Mesodermal cell (in vitro differentiated cells): Measurements from ENCODE around the gene ABR.
A peak's percentile ranks its signal among the peaks of the same experiment; 100 is the strongest.

Source experiments
- H3K27ac ChIP-seq: 2 replicates; pipeline ENCODE4 v1.7.0; 2013; ENCODE audit warnings: mild to moderate bottlenecking, low read depth, low read length, moderate library complexity; ENCODE audit not compliant: severe bottlenecking
- H3K36me3 ChIP-seq: 2 replicates; pipeline ENCODE4 v1.7.1; 2013; ENCODE audit warnings: mild to moderate bottlenecking, low read length, moderate library complexity; ENCODE audit not compliant: control insufficient read depth, insufficient read depth
- H3K4me1 ChIP-seq: one replicate; pipeline ENCODE4 v1.7.1; 2013; ENCODE audit warnings: mild to moderate bottlenecking, low read length; ENCODE audit not compliant: insufficient read depth, control insufficient read depth, poor library complexity, severe bottlenecking
- H3K4me3 ChIP-seq: 2 replicates; pipeline ENCODE4 v1.7.0; 2013; ENCODE audit warnings: low read length, control low read depth, mild to moderate bottlenecking; ENCODE audit not compliant: insufficient read depth, poor library complexity, severe bottlenecking; ENCODE audit errors: extremely low read depth
- H3K9me3 ChIP-seq: 2 replicates; pipeline ENCODE4 v1.7.1; 2013; ENCODE audit warnings: mild to moderate bottlenecking, low read length, moderate library complexity; ENCODE audit not compliant: control insufficient read depth
- WGBS, 2 experiments: methylation state at CpG; one replicate each; pipeline ENCODE4 v1.1.5; 2013; ENCODE audit warnings: missing lambda C conversion rate in 2 of 2; ENCODE audit not compliant: insufficient coverage in 2 of 2; 5-methylcytosine and 5-hydroxymethylcytosine counted together

Gene ABR

DNA sequence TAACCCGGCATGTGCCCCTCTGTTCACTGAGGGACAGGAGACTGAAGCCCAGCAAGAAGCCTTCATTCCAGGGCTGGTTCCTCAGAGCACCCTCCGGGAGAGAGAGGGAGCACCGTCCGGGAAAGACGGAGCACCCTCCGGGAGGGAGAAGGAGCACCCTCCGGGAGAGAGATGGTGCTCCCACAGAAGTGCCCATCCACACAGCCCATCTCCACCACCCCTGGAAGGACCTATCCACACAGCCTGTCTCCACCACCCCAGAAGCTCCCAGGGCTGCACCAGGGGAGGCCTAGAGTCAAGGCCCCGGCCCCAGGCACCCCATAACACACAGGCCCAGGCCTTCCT lies 88.6 kb downstream of the ABR start:
- H3K9me3 ChIP-seq: no peaks in the 10 kb centered on the region
- no peak overlapping the region for H3K4me3 ChIP-seq
- WGBS, 2 experiments: 90 to 91% methylated on average over 3 to 5 of the region's 8 CpGs
- peaks cover 6% of the 10 kb centered on the region for H3K4me1 ChIP-seq
- no peak overlapping the region for H3K27ac ChIP-seq
- peaks cover 55% of the 10 kb centered on the region for H3K36me3 ChIP-seq

- Histone ChIP-seq H3K4me3 (no peak overlapping the region), H3K36me3 (peaks cover 58% of the 10 kb centered on the region), H3K9me3 (no peaks in the 10 kb centered on the region), H3K27ac (no peak overlapping the region), H3K4me1 (peaks cover 5% of the 10 kb centered on the region)
- WGBS, 2 experiments: 89 to 90% methylated on average over 17 to 19 of the region's 19 CpGs
Measured at GRCh38 chr17:1090465-1091189, 89.2 kb downstream of the ABR start.

DNA sequence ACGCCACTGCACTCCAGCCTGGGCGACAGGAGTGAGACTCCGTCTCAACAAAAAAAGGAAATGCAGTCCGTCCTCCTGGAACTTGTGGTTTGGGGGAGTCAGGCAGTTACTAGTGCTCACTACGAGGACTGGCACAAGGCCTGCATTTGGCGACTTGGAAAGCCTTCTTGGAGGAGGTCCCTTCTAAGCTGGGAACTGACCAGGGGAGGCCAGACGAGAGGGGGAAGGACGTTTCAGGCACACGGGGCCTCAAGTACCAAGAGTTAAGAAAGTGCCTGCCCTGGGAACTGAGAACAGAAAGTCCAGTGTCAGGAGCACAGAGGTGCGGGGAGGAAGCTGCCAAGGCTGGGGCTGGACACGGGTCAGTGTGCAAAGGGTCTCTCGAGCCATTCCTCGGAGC lies 89.9 kb downstream of the ABR start:
- 92 to 95% methylated on average over 13 of the region's 13 CpGs for WGBS, 2 experiments
- Histone ChIP-seq H3K4me3 (no peak overlapping the region), H3K9me3 (no peaks in the 10 kb centered on the region), H3K4me1 (peaks cover 5% of the 10 kb centered on the region), H3K27ac (no peak overlapping the region), H3K36me3 (peaks cover 53% of the 10 kb centered on the region)

DNA sequence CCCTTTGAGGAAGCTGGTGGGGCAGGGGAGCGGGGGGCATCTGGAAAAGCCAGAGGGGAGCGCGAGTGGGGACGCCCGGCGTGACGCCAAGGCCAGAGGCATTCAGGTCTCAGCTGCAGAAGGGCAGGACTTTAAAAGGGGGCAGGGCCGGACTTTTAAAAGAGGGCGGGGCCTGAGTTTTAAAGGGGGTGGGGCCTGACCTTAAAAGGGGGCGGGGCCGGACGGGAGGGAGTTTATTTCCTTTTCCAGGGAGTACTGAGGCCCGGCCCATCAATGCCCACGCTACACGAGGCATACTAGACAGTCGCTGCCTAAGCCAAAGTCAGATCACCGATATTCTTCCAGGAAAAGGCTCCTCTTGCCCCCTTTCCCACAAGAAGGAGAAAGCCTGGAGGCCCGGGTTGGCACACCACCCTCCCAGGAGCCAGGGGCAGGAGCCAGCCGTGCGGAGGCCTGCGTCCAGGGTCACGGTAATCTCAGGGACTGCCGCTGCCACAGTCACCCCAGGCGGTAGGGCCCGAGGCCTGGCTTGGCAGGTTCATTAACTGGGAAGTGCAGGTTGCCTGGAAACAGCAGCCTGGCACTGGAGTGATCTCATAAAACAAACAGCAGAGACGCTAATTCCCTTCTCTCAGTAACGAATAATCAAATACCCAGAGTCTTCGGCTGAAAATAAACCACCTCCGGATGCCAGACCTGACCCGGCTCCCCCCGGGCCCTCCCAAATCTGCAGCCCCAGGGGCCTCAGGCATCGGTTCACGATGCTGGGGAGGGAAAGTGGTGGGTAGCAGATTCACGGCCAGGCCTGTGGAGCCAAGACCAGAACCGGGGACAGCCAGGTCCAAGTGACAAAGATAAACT lies 92.2 kb downstream of the ABR start:
- WGBS, 2 experiments: 68 to 72% methylated on average over 27 to 33 of the region's 35 CpGs
- H3K27ac ChIP-seq: peak overlapping the region; percentile 69

DNA sequence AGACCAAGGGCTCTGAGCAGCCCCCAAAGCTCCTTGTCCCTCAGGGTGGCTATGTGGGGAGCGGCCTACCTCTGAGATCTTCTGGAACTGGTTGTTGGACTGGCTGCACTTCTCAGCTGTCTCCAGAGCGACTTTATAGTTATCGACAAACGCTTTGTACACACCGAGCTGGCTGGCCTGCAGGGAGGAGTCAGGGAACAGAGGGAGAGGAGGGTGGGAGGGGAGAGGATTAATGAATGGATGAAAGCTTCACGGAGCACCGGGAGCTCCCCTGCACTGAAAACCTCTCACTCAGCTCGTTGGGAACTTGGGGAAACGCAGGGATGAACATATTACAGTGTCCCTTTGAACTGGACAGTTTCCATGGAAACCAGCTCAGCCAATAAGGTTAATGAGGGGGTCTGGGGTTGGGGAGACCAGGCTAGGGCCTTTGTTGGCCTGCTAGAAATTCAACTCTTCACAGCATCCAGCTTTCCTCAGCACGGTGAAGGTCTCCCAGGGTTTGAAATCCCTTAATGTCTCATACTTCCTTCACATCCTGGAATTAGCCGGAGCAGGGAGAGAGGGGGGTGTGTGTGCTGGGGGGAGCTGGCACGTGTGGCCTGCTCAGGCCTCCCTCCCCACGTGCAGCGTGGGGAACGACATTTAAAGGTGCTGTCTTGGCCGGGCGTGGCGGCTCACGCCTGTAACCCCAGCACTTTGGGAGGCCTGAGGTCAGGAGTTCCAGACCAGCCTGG lies 96.2 kb downstream of the ABR start:
- peaks cover 17% of the 10 kb centered on the region for H3K4me1 ChIP-seq
- H3K27ac ChIP-seq: peak overlapping the region; percentile 3
- 82 to 85% methylated on average over 13 to 14 of the region's 19 CpGs for WGBS, 2 experiments
- no peak overlapping the region for H3K4me3 ChIP-seq
- H3K36me3 ChIP-seq: peaks cover 22% of the 10 kb centered on the region
- no peaks in the 10 kb centered on the region for H3K9me3 ChIP-seq

More for the DNA sequence above, 92.2 kb downstream of the ABR start:
- H3K4me1 ChIP-seq: peaks cover 8% of the 10 kb centered on the region
- H3K4me3 ChIP-seq: no peak overlapping the region
- H3K9me3 ChIP-seq: no peaks in the 10 kb centered on the region
- H3K36me3 ChIP-seq: peaks cover 38% of the 10 kb centered on the region

DNA sequence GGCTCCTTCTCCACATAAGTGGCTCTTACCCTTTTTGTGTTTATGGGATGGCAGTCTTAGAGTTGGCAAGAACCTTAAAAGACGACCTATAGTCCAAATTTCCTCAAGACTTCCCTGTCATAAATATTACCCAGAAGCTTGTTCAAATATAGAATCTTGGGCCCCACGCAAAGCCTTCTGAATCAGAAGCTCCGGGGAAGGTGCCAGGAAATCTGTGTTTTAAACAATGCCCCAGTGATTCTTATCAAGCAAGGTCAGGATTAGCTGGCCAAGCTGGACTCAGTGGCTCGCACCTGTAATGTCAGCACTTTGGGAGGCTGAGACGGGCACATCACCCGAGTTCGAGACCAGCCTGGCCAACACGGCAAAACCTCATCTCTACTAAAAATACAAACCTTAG lies 97.2 kb downstream of the ABR start:
- no peaks in the 10 kb centered on the region for H3K9me3 ChIP-seq
- H3K27ac ChIP-seq: no peak overlapping the region
- peaks cover 20% of the 10 kb centered on the region for H3K36me3 ChIP-seq
- H3K4me1 ChIP-seq: peaks cover 12% of the 10 kb centered on the region
- WGBS, 2 experiments: 77 to 100% methylated on average over 4 to 5 of the region's 8 CpGs
- H3K4me3 ChIP-seq: no peak overlapping the region

GRCh38 chr17:1078831-1079561 lies 100.8 kb downstream of the ABR start:
- 66 to 73% methylated on average over 28 to 37 of the region's 43 CpGs for WGBS, 2 experiments
- Histone ChIP-seq H3K4me3 (no peak overlapping the region), H3K27ac (no peak overlapping the region), H3K4me1 (peaks cover 12% of the 10 kb centered on the region), H3K36me3 (peaks cover 18% of the 10 kb centered on the region), H3K9me3 (no peaks in the 10 kb centered on the region)

DNA sequence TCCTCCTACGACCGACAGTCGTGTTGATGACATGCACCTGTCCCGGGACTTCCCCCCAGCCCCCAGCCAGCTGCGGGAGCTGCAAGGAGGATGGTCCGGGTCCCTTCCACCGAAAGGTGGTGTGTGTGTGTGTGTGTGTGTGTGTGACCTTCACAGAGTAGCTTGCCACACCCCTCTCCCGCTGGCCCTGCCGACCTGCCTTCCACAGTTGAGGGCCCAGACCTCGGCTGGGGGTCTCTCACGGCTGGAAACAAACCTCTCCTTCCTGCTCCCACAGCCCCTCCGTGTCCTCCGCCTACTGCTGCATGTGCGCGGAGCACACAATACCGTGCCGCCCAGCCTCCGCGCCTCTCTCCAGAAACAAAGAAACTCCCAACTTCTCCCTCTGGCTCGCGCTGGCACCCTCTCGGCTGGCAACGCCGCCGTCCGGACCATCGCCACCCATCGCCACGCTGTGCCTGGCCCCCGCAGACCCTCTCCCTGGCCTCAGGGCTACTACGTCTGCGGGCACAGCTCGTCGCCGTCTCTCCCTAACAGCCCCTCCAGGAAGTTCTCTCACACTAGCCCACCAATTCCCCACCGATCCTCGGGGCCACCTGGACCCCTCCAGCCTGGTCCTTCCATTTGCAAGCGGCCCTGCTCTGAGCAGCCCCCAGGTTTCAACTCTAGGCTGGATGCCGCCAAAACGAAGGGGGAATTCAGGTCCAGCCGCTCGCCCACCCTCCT lies 101.6 kb downstream of the ABR start:
- Histone ChIP-seq H3K9me3 (no peaks in the 10 kb centered on the region), H3K36me3 (peaks cover 20% of the 10 kb centered on the region), H3K27ac (no peak overlapping the region), H3K4me1 (peaks cover 9% of the 10 kb centered on the region), H3K4me3 (no peak overlapping the region)
- 83 to 85% methylated on average over 31 to 36 of the region's 42 CpGs for WGBS, 2 experiments

GRCh38 chr17:1077581-1077985 lies 102.2 kb downstream of the ABR start:
- H3K4me1 ChIP-seq: peaks cover 9% of the 10 kb centered on the region
- WGBS, 2 experiments: 92 to 97% methylated on average over 6 to 8 of the region's 10 CpGs
- H3K9me3 ChIP-seq: no peaks in the 10 kb centered on the region
- H3K4me3 ChIP-seq: no peak overlapping the region
- H3K27ac ChIP-seq: no peak overlapping the region
- H3K36me3 ChIP-seq: peaks cover 22% of the 10 kb centered on the region

DNA sequence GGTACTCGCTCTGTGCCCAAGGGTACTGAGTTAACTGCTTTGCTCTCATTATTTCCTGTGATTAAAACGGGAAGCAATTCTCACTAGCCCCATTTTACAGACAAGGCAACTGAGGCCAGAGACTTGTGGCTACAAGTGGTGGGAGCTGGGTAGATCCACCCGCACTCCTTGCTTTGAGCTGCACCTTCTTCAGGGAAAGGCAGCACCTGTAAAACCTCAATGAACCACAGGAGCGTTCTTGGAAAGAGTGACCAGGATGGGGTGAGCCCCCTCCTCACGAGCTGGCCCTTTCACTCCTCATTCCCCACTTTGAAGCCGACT lies 102.8 kb downstream of the ABR start:
- 91 to 95% methylated on average over 3 to 4 of the region's 6 CpGs for WGBS, 2 experiments
- no peaks in the 10 kb centered on the region for H3K9me3 ChIP-seq

More for the DNA sequence above, 102.8 kb downstream of the ABR start:
- peaks cover 19% of the 10 kb centered on the region for H3K36me3 ChIP-seq
- H3K4me3 ChIP-seq: no peak overlapping the region
- H3K27ac ChIP-seq: no peak overlapping the region
- H3K4me1 ChIP-seq: peaks cover 9% of the 10 kb centered on the region
